ENCODE measurements around the gene DOCK2. TPM values are rescaled to one million over a fixed set of nuclear protein-coding genes. Genes with fewer than 3 reads are reported as not detected.

DOCK2 gene
- polyA plus RNA-seq, 1 of the 3 experiments (the other 2 are of a cell fraction), result 3.8 TPM

DNA sequence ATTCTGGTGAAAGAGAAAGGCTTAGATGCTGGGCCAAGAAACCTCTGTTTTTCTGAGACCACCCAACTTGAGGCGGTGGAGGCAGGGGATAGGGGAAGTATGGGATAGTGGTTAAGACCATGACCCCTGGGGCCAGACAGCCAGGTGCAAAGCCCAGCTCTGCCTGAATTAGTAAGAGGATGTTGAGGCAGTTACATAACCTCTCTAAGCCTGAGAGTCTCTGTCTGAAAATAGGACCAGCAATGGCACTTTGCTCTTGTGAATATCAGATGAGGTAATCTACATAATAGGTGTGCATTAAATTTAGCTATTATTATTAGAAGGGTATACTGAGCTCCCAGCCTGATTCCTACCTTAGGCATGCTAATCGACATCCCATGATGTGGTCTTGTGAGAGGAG lies 68.2 kb downstream of the DOCK2 start:
- no peak for DNase-seq
- no peaks in the 10 kb centered on the region for H4K20me1 ChIP-seq (ENCODE audit: insufficient read depth)
- no peaks in the 10 kb centered on the region for H3K27me3 ChIP-seq (ENCODE audit: insufficient read depth)
- H3K9ac ChIP-seq, result no peak overlapping the region
- H3K4me3 ChIP-seq (ENCODE audit: low read depth in 2 of 2, low read length in 1 of 2), result no peak overlapping the region
- POLR2A ChIA-PET, result no interaction called here
- no peak overlapping the region for H3K4me2 ChIP-seq
- H3K9me2 ChIP-seq, result no peaks in the 10 kb centered on the region
- WGBS (ENCODE audit: low lambda C conversion rate), result 96% methylated on average over 2 of the region's 2 CpGs
- peaks cover 0 to 24% of the 10 kb centered on the region in 2 experiments; a peak in 3 of 4 replicates for H3K4me1 ChIP-seq (ENCODE audit: control insufficient read depth in 1 of 2, insufficient read depth in 2 of 2, low read depth in 1 of 2, low read length in 1 of 2)
- TF ChIP-seq GATA2 (CRISPR knock-in tag; IDR thresholded peaks at IDR 0.05), result no peak
- no peak for TF ChIP-seq RAD21 (IDR thresholded peaks at IDR 0.05; ENCODE audit: low read length)
- TF ChIP-seq POLR2AphosphoS5 (IDR thresholded peaks at IDR 0.05; ENCODE audit: low read depth, low read length), result no peak
- no peak for TF ChIP-seq PBX3 (IDR thresholded peaks at IDR 0.05)
- no peak for TF ChIP-seq FOXM1 (IDR thresholded peaks at IDR 0.05; ENCODE audit: low read depth)
- no peak for TF ChIP-seq FOXJ3 (CRISPR knock-in tag; IDR thresholded peaks at IDR 0.05)
- TF ChIP-seq EZH2phosphoT487 (IDR thresholded peaks at IDR 0.05; ENCODE audit: borderline replicate concordance, low read depth), result no peak
- TF ChIP-seq JUND (IDR thresholded peaks at IDR 0.05), result no peak
- no peak for TF ChIP-seq GABPA (IDR thresholded peaks at IDR 0.05; ENCODE audit: low read depth)
- no peak for TF ChIP-seq ZBTB33 (IDR thresholded peaks at IDR 0.05; ENCODE audit: borderline replicate concordance, low read depth)
- no peak for TF ChIP-seq RFX5 (IDR thresholded peaks at IDR 0.05; ENCODE audit: low read length)
- TF ChIP-seq USF1 (IDR thresholded peaks at IDR 0.05; ENCODE audit: borderline replicate concordance, low read depth), result no peak
- TF ChIP-seq, protein P1, sequence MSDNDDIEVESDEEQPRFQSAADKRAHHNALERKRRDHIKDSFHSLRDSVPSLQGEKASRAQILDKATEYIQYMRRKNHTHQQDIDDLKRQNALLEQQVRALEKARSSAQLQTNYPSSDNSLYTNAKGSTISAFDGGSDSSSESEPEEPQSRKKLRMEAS (IDR thresholded peaks at IDR 0.05; ENCODE audit: low read depth), result no peak
- no peak for TF ChIP-seq NFIC (IDR thresholded peaks at IDR 0.05; ENCODE audit: borderline replicate concordance)
- no peak for TF ChIP-seq EP300 (IDR thresholded peaks at IDR 0.05; ENCODE audit: borderline replicate concordance in 1 of 2, low read depth in 1 of 2, low read length in 1 of 2)
- no peak for TF ChIP-seq SMC3 (IDR thresholded peaks at IDR 0.05; ENCODE audit: low read depth, low read length)
- no peaks in the 10 kb centered on the region for H3K36me3 ChIP-seq (replicated peaks in 1 of 2; ENCODE audit: control insufficient read depth in 1 of 2, insufficient read depth in 2 of 2, low read length in 1 of 2)
- H3F3A ChIP-seq (replicated peaks; ENCODE audit: insufficient read depth), result peaks cover 20% of the 10 kb centered on the region
- H2AFZ ChIP-seq (ENCODE audit: low read depth), result no peak overlapping the region
- no peaks in the 10 kb centered on the region for H3K9me3 ChIP-seq
- H3K79me2 ChIP-seq (ENCODE audit: insufficient read depth), result no peaks in the 10 kb centered on the region
- no peak overlapping the region for H3K27ac ChIP-seq (ENCODE audit: low read depth in 2 of 2, low read length in 1 of 2)
- CTCF ChIA-PET, result no interaction called here

All from SK-N-SH (cell line).